Measurements from ENCODE around the gene PTPN21. TPM values are rescaled to one million over a fixed set of nuclear protein-coding genes. Genes with fewer than 3 reads are reported as not detected.

The PTPN21 gene
- total and polyA plus RNA-seq, 2 experiments from 2014 or later, result 8.1 to 16.3 TPM

- H3K36me3 ChIP-seq (replicated peaks; ENCODE audit: insufficient read depth, low read depth), result no peaks in the 10 kb centered on the region
- no peaks in the 10 kb centered on the region for H3K9me3 ChIP-seq (ENCODE audit: low read depth)
- H3K9me2 ChIP-seq (replicated peaks; ENCODE audit: insufficient read depth), result no peaks in the 10 kb centered on the region
- no peaks in the 10 kb centered on the region for H3K27me3 ChIP-seq
- no peaks in the 10 kb centered on the region for H3K79me2 ChIP-seq
- no peak overlapping the region for H3K4me3 ChIP-seq
- no peak for DNase-seq (ENCODE audit: low spot score)
- no peaks in the 10 kb centered on the region for H4K20me1 ChIP-seq (ENCODE audit: insufficient read depth, poor library complexity, severe bottlenecking)
- H3K4me1 ChIP-seq (ENCODE audit: insufficient read depth), result no peaks in the 10 kb centered on the region
- no peak for TF ChIP-seq EZH2 (IDR thresholded peaks at IDR 0.05; ENCODE audit: borderline replicate concordance)
- no peak for TF ChIP-seq CTCF (IDR thresholded peaks at IDR 0.05; ENCODE audit: poor library complexity)
- TF ChIP-seq EZH2phosphoT487 (IDR thresholded peaks at IDR 0.05; ENCODE audit: low read depth, severe bottlenecking, unreplicated experiment), result no peak
- H3K27ac ChIP-seq, result no peak overlapping the region
- no peak overlapping the region for H3K4me2 ChIP-seq
- no peak overlapping the region for H2AFZ ChIP-seq
- 77% methylated on average over 2 of the region's 2 CpGs for WGBS (ENCODE audit: low lambda C conversion rate, missing lambda C conversion rate)
These were observed 99.9 kb downstream of the PTPN21 start for GRCh38 chr14:88454886-88455285.

- no peaks in the 10 kb centered on the region for H3K79me2 ChIP-seq
- no peaks in the 10 kb centered on the region for H3K27me3 ChIP-seq
- no peaks in the 10 kb centered on the region for H3K36me3 ChIP-seq (replicated peaks; ENCODE audit: insufficient read depth, low read depth)
- H3K27ac ChIP-seq, result no peak overlapping the region
- H3K4me2 ChIP-seq, result no peak overlapping the region
- WGBS (ENCODE audit: low lambda C conversion rate, missing lambda C conversion rate), result 92% methylated on average over 4 of the region's 4 CpGs
- no peak overlapping the region for H2AFZ ChIP-seq
- no peaks in the 10 kb centered on the region for H3K9me3 ChIP-seq (ENCODE audit: low read depth)
- no peak for TF ChIP-seq EZH2 (IDR thresholded peaks at IDR 0.05; ENCODE audit: borderline replicate concordance)
- TF ChIP-seq EZH2phosphoT487 (IDR thresholded peaks at IDR 0.05; ENCODE audit: low read depth, severe bottlenecking, unreplicated experiment), result no peak
- no peak for TF ChIP-seq CTCF (IDR thresholded peaks at IDR 0.05; ENCODE audit: poor library complexity)
- no peaks in the 10 kb centered on the region for H3K4me1 ChIP-seq (ENCODE audit: insufficient read depth)
- no peak for DNase-seq (ENCODE audit: low spot score)
- no peaks in the 10 kb centered on the region for H3K9me2 ChIP-seq (replicated peaks; ENCODE audit: insufficient read depth)
- H4K20me1 ChIP-seq (ENCODE audit: insufficient read depth, poor library complexity, severe bottlenecking), result no peaks in the 10 kb centered on the region
- H3K4me3 ChIP-seq, result no peak overlapping the region
These were observed 102.6 kb downstream of the PTPN21 start for GRCh38 chr14:88452231-88452630.

GRCh38 chr14:88439088-88439487, 115.7 kb downstream of the PTPN21 start:
- Histone ChIP-seq H3K9me3 (ENCODE audit: low read depth) (no peaks in the 10 kb centered on the region), H3K4me1 (ENCODE audit: insufficient read depth) (no peaks in the 10 kb centered on the region), H4K20me1 (ENCODE audit: insufficient read depth, poor library complexity, severe bottlenecking) (no peaks in the 10 kb centered on the region), H3K27ac (no peak overlapping the region), H2AFZ (no peak overlapping the region), H3K27me3 (no peaks in the 10 kb centered on the region), H3K79me2 (no peaks in the 10 kb centered on the region), H3K36me3 (replicated peaks; ENCODE audit: insufficient read depth, low read depth) (no peaks in the 10 kb centered on the region), H3K4me3 (no peak overlapping the region), H3K4me2 (no peak overlapping the region), H3K9me2 (replicated peaks; ENCODE audit: insufficient read depth) (no peaks in the 10 kb centered on the region)
- 100% methylated on average over 2 of the region's 2 CpGs for WGBS (ENCODE audit: low lambda C conversion rate, missing lambda C conversion rate)
- no peak for TF ChIP-seq CTCF (IDR thresholded peaks at IDR 0.05; ENCODE audit: poor library complexity)
- no peak for TF ChIP-seq EZH2phosphoT487 (IDR thresholded peaks at IDR 0.05; ENCODE audit: low read depth, severe bottlenecking, unreplicated experiment)
- TF ChIP-seq EZH2 (IDR thresholded peaks at IDR 0.05; ENCODE audit: borderline replicate concordance), result no peak
- DNase-seq (ENCODE audit: low spot score), result no peak

GRCh38 chr14:88437658-88438057, 117.1 kb downstream of the PTPN21 start:
- Histone ChIP-seq H3K4me3 (no peak overlapping the region), H3K79me2 (no peaks in the 10 kb centered on the region), H3K4me1 (ENCODE audit: insufficient read depth) (no peaks in the 10 kb centered on the region), H3K4me2 (no peak overlapping the region), H3K9me3 (ENCODE audit: low read depth) (no peaks in the 10 kb centered on the region), H4K20me1 (ENCODE audit: insufficient read depth, poor library complexity, severe bottlenecking) (no peaks in the 10 kb centered on the region), H3K27me3 (no peaks in the 10 kb centered on the region), H3K27ac (no peak overlapping the region), H3K36me3 (replicated peaks; ENCODE audit: insufficient read depth, low read depth) (no peaks in the 10 kb centered on the region), H3K9me2 (replicated peaks; ENCODE audit: insufficient read depth) (no peaks in the 10 kb centered on the region), H2AFZ (no peak overlapping the region)
- no peak for DNase-seq (ENCODE audit: low spot score)
- TF ChIP-seq EZH2 (IDR thresholded peaks at IDR 0.05; ENCODE audit: borderline replicate concordance) (no peak), CTCF (IDR thresholded peaks at IDR 0.05; ENCODE audit: poor library complexity) (peak; percentile 29), EZH2phosphoT487 (IDR thresholded peaks at IDR 0.05; ENCODE audit: low read depth, severe bottlenecking, unreplicated experiment) (no peak)
- WGBS (ENCODE audit: low lambda C conversion rate, missing lambda C conversion rate), result 97% methylated on average over 5 of the region's 5 CpGs
